ENCODE measurements around the gene FKBP14.
"Not testable (repeated sequence)": the region's sequence is repeated elsewhere in the genome, so short reads cannot be mapped to it uniquely, and the experiment has no call there.

DNA sequence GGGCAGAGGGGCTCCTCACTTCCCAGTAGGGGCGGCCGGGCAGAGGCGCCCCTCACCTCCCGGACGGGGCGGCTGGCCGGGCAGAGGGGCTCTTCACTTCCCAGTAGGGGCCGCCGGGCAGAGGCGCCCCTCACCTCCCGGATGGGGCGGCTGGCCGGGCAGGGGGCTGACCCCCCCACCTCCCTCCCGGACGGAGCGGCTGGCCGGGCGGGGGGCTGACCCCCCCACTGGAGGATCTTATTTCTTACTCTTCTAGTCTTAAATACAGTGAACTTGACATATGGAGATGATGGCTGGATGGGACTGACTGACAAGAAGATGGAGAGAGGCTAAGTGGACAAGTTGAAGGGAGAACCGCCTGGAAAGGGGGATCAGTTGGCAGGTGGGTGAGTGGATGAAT lies 64.9 kb downstream of the FKBP14 start:
- TF ChIP-seq, protein P1, sequence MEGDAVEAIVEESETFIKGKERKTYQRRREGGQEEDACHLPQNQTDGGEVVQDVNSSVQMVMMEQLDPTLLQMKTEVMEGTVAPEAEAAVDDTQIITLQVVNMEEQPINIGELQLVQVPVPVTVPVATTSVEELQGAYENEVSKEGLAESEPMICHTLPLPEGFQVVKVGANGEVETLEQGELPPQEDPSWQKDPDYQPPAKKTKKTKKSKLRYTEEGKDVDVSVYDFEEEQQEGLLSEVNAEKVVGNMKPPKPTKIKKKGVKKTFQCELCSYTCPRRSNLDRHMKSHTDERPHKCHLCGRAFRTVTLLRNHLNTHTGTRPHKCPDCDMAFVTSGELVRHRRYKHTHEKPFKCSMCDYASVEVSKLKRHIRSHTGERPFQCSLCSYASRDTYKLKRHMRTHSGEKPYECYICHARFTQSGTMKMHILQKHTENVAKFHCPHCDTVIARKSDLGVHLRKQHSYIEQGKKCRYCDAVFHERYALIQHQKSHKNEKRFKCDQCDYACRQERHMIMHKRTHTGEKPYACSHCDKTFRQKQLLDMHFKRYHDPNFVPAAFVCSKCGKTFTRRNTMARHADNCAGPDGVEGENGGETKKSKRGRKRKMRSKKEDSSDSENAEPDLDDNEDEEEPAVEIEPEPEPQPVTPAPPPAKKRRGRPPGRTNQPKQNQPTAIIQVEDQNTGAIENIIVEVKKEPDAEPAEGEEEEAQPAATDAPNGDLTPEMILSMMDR (IDR thresholded peaks at IDR 0.05): not testable (repeated sequence)
- not testable (repeated sequence) for TF ChIP-seq POLR2A (IDR thresholded peaks at IDR 0.05)
